HG02840 (cell line): ENCODE measurements around the gene NFAT5.

Experiments
- ATAC-seq: cut with Tn5 transposase; IDR thresholded peaks from one replicate; pipeline ENCODE4 v1.9.1; 2021; ENCODE audit warnings: mild to moderate bottlenecking, moderate library complexity, moderate number of reproducible peaks; ENCODE audit not compliant: unreplicated experiment, low FRiP score

Gene NFAT5

GRCh38 chr16:69699915-69700314, 134.1 kb downstream of the NFAT5 start:
- ATAC-seq: no peak

GRCh38 chr16:69701452-69701851, 135.7 kb downstream of the NFAT5 start:
- ATAC-seq: no peak

- ATAC-seq: no peak
Measured at GRCh38 chr16:69701866-69702265, 136.1 kb downstream of the NFAT5 start.

GRCh38 chr16:69703638-69704037, 137.9 kb downstream of the NFAT5 start:
- ATAC-seq: no peak

GRCh38 chr16:69706256-69706974, 140.6 kb downstream of the NFAT5 start:
- ATAC-seq: no peak

- no peak for ATAC-seq
Measured at GRCh38 chr16:69706975-69707340, 141.2 kb downstream of the NFAT5 start.

- no peak for ATAC-seq
Measured at GRCh38 chr16:69707920-69708683, 142.3 kb downstream of the NFAT5 start.

- no peak for ATAC-seq
Measured at GRCh38 chr16:69709456-69710084, 143.8 kb downstream of the NFAT5 start.

- ATAC-seq: no peak
Measured at GRCh38 chr16:69711115-69711740, 145.5 kb downstream of the NFAT5 start.

GRCh38 chr16:69712277-69712676, 146.5 kb downstream of the NFAT5 start:
- ATAC-seq: no peak

GRCh38 chr16:69712914-69713581, 147.3 kb downstream of the NFAT5 start:
- ATAC-seq: no peak

GRCh38 chr16:69717066-69717465, 151.3 kb downstream of the NFAT5 start:
- ATAC-seq: no peak

GRCh38 chr16:69718111-69718764, 152.5 kb downstream of the NFAT5 start:
- no peak for ATAC-seq

- ATAC-seq: no peak
Measured at GRCh38 chr16:69720822-69721430, 155.2 kb downstream of the NFAT5 start.

GRCh38 chr16:69721441-69721957, 155.7 kb downstream of the NFAT5 start:
- no peak for ATAC-seq

- no peak for ATAC-seq
Measured at GRCh38 chr16:69724414-69724873, 158.7 kb downstream of the NFAT5 start.

GRCh38 chr16:69724981-69725479, 159.3 kb downstream of the NFAT5 start:
- ATAC-seq: no peak

GRCh38 chr16:69725480-69726312, 159.9 kb downstream of the NFAT5 start:
- ATAC-seq: no peak
